ENCODE results near the gene PRDM16. TPM values are rescaled to one million over a fixed set of nuclear protein-coding genes. Genes with fewer than 3 reads are reported as not detected.

Gene PRDM16
- polyA plus RNA-seq, 1 donor (not counting 4 experiments of a cell fraction or from before 2014, with no cell fraction given), result 0.05 TPM

GRCh38 chr1:3297756-3298155 lies 228.8 kb downstream of the PRDM16 start:
- no peaks in the 10 kb centered on the region for H4K20me1 ChIP-seq (ENCODE audit: control insufficient read depth, extremely low read depth, insufficient read depth, low read length)
- H3K27me3 ChIP-seq (ENCODE audit: control insufficient read depth, extremely low read depth, insufficient read depth, low read length), result no peaks in the 10 kb centered on the region
- no peak overlapping the region for H3K4me2 ChIP-seq (ENCODE audit: control insufficient read depth, extremely low read depth, insufficient read depth, low read depth, low read length)
- dilution Hi-C loops (cut with MboI; ENCODE audit: extremely low pct_ligation_motif_present, low sequenced_read_pairs), result no loop called here
- no peaks in the 10 kb centered on the region for H3K9me1 ChIP-seq (ENCODE audit: control insufficient read depth, extremely low read depth, insufficient read depth, low read length)
- FAIRE-seq (no peak), DNase-seq (ENCODE audit: low read depth, low spot score) (no peak)
- TF ChIP-seq CTCF (optimal IDR thresholded peaks at IDR 0.05 in 1 of 3, IDR thresholded peaks at IDR 0.05 in 1 of 3, conservative IDR thresholded peaks at IDR 0.05 in 1 of 3; ENCODE audit: extremely low read depth in 1 of 3, insufficient read depth in 2 of 3, low read length in 3 of 3) (no peak), EZH2 (IDR thresholded peaks at IDR 0.05; ENCODE audit: low read length) (no peak)
- H3K36me3 ChIP-seq (ENCODE audit: control insufficient read depth in 2 of 2, extremely low read depth in 1 of 2, insufficient read depth in 2 of 2, low read length in 2 of 2), result no peaks in the 10 kb centered on the region
- H3K9me3 ChIP-seq (ENCODE audit: control insufficient read depth, low read depth, low read length), result peaks cover 6% of the 10 kb centered on the region
- H3K79me2 ChIP-seq (ENCODE audit: control insufficient read depth, insufficient read depth, low read length), result no peaks in the 10 kb centered on the region
- H3K4me3 ChIP-seq (ENCODE audit: control insufficient read depth in 2 of 3, extremely low read depth in 1 of 3, insufficient read depth in 2 of 3, low read depth in 1 of 3, low read length in 3 of 3), result no peak overlapping the region
- H3K9ac ChIP-seq (ENCODE audit: control insufficient read depth, extremely low read depth, insufficient read depth, low read length), result no peak overlapping the region
- no peak overlapping the region for H3K27ac ChIP-seq (ENCODE audit: control insufficient read depth, insufficient read depth, low read length)
- no peak overlapping the region for H2AFZ ChIP-seq (ENCODE audit: control insufficient read depth, low read length)
- no peaks in the 10 kb centered on the region for H3K4me1 ChIP-seq (ENCODE audit: control insufficient read depth, extremely low read depth, insufficient read depth, low read length)

GRCh38 chr1:3298197-3298596 lies 229.2 kb downstream of the PRDM16 start:
- DNase-seq (ENCODE audit: low read depth, low spot score) (no peak), FAIRE-seq (no peak)
- H3K9ac ChIP-seq (ENCODE audit: control insufficient read depth, extremely low read depth, insufficient read depth, low read length), result no peak overlapping the region
- no peaks in the 10 kb centered on the region for H4K20me1 ChIP-seq (ENCODE audit: control insufficient read depth, extremely low read depth, insufficient read depth, low read length)
- H3K27ac ChIP-seq (ENCODE audit: control insufficient read depth, insufficient read depth, low read length), result no peak overlapping the region
- TF ChIP-seq EZH2 (IDR thresholded peaks at IDR 0.05; ENCODE audit: low read length) (no peak), CTCF (optimal IDR thresholded peaks at IDR 0.05 in 1 of 3, IDR thresholded peaks at IDR 0.05 in 1 of 3, conservative IDR thresholded peaks at IDR 0.05 in 1 of 3; ENCODE audit: extremely low read depth in 1 of 3, insufficient read depth in 2 of 3, low read length in 3 of 3) (no peak)
- H3K9me1 ChIP-seq (ENCODE audit: control insufficient read depth, extremely low read depth, insufficient read depth, low read length), result no peaks in the 10 kb centered on the region
- H3K4me2 ChIP-seq (ENCODE audit: control insufficient read depth, extremely low read depth, insufficient read depth, low read depth, low read length), result no peak overlapping the region
- H3K4me1 ChIP-seq (ENCODE audit: control insufficient read depth, extremely low read depth, insufficient read depth, low read length), result no peaks in the 10 kb centered on the region
- no peak overlapping the region for H2AFZ ChIP-seq (ENCODE audit: control insufficient read depth, low read length)
- H3K9me3 ChIP-seq (ENCODE audit: control insufficient read depth, low read depth, low read length), result peaks cover 6% of the 10 kb centered on the region
- H3K36me3 ChIP-seq (ENCODE audit: control insufficient read depth in 2 of 2, extremely low read depth in 1 of 2, insufficient read depth in 2 of 2, low read length in 2 of 2), result no peaks in the 10 kb centered on the region
- dilution Hi-C loops (cut with MboI; ENCODE audit: extremely low pct_ligation_motif_present, low sequenced_read_pairs), result no loop called here
- no peaks in the 10 kb centered on the region for H3K27me3 ChIP-seq (ENCODE audit: control insufficient read depth, extremely low read depth, insufficient read depth, low read length)
- no peak overlapping the region for H3K4me3 ChIP-seq (ENCODE audit: control insufficient read depth in 2 of 3, extremely low read depth in 1 of 3, insufficient read depth in 2 of 3, low read depth in 1 of 3, low read length in 3 of 3)
- H3K79me2 ChIP-seq (ENCODE audit: control insufficient read depth, insufficient read depth, low read length), result no peaks in the 10 kb centered on the region
